ENCODE results near the gene ZNF155.
A peak's percentile ranks its signal among the peaks of the same experiment; 100 is the strongest.

The ZNF155 gene

DNA sequence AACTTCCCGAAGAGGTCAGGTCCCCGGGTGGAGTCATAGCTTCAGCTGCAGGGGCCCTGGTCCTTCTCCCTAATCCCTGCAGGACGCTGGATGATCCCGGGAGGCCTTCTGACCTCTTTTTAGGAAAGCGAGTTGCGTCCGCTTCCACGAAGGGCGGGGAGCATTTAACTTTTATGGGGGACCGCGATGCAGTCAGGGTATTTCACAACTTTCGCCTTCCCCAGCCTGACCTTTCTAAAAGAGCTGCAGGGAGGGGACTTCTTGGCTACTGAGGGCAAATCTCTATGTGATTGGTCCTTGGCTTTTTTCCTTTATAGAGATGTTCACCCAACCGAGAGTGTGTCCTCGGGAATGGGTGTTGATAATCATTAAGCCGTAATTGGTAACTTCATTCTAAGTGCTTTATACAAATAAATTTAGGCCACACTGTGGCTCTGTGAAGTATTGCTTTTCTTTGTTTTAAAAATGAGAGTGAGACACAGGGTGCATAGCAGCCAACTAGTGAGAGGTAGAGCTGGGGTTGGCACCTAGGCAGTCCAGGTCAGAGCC is 19.5 kb downstream of the ZNF155 start:
- no peak for DNase-seq (ENCODE audit: low read depth)

DNA sequence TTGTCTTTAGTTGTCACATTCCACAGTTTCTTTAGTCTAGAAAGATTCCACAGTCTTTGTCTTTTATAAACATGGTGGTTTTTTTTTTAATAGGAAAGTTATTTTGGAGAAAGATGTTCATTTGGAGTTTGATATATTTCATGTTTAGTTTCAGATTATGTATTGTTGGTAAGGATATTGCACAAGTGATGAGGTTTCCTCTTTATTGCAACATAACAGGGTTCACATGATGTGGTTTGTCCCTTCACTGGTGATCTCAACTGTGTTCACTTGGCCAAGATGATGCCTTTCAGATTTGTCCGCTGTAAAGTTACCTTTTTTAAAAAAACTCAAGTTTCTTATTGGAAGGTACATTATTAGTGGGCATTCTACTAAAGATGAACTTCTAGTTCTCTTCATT is 22.0 kb downstream of the ZNF155 start:
- peak; percentile 67 for DNase-seq (ENCODE audit: low read depth)

DNA sequence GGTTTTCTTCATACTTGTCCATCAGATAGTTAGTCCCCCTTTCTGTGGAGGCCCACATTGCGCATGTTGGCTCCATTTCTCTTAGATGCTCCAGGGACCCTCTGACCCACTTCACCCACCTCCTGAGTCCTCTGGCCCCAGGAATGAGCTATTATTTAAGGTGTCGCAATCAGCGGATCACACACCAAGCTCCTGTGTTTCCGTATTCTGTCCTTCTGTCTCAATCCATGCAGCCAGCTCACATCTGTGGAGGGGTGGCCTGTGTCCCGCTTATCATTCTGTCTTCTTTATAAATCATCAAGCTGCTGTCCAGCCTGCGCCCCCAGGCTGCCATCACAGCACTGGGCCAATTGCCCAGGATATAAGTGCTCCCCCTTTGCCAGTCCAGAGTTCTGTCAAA is 23.5 kb downstream of the ZNF155 start:
- no peak for DNase-seq (ENCODE audit: low read depth)

- DNase-seq (ENCODE audit: low read depth): no peak
Observed at GRCh38 chr19:44010468-44010867, 26.5 kb downstream of the ZNF155 start.

- DNase-seq (ENCODE audit: low read depth): no peak
Observed at GRCh38 chr19:44019498-44019897, 35.5 kb downstream of the ZNF155 start.

- DNase-seq (ENCODE audit: low read depth): no peak
Observed at GRCh38 chr19:44021221-44021620, 37.2 kb downstream of the ZNF155 start.

DNA sequence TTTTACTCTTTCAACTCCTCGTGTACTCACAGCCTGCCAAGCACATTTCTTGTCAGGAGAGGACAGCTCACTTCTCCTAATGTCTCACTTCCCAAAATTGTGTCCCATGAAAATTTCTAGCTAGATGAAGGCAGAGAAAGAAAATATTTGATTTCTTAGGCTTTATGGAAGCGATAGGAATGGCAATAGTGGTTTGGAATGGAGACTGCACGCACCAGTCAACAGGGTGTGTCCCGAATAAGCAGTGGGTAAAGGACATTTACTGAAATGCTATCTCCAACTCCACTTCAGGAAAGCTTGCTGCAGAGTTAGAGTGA is 40.9 kb downstream of the ZNF155 start:
- peak; percentile 1 for DNase-seq (ENCODE audit: low read depth)

DNA sequence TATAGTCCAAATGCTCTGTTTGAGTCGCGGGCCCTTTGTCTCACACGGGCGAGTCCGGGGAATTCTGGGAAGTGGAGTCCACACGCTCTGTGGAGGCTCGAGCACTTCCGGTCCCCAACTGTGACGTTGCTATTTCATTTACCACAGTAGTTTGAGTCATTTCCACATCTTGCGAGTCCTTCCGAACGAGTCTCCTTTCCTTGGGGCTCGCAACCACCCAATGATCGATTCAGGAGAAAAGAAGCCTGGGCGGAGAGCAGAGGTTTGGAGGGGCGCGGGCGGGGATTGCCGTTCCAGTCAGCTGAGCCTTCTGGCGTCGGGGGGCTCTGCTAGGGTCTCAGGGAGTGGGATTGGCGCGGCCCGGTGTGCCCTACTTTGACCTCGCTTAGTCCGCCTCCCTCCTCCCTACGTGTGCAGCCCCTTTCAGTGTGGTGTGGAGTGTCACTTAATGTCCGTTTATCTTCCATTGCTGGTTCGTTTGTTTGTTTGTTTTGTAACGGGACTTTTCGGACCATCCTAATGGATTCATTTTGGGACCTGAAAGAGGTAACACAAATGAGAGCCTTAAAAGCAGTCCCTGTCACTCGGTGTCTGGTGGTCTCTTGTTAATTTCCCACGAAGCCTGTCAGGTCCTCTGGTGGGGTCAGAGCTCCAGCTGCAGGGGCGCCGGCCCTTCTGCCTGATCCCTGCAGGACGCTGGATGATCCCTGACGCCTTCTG is 41.4 kb downstream of the ZNF155 start, which contains the start of gene ZNF222:
Gene ZNF222 (plus strand): TSS at position 163 of the 720 bp plus-strand sequence. CDS start 58 bp downstream, at position 221.
- peak; percentile 90 for DNase-seq (ENCODE audit: low read depth)

DNA sequence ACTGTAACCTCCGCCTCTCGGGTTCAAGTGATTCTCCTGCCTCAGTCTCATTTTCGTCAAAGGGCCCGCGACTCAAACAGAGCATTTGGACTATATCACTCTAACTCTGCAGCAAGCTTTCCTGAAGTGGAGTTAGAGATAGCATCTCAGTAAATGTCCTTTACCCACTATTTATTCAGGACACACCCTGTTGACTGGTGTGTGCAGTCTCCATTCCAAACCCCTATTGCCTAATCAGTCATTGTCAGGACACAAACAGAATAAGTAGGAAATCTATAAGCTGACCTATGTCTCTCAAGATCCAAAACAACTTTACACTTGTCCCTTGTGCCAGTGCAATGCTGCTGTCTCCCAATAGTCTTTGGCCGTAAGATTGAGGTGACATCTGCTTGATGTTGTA is 42.6 kb downstream of the ZNF155 start:
- no peak for DNase-seq (ENCODE audit: low read depth)

DNA sequence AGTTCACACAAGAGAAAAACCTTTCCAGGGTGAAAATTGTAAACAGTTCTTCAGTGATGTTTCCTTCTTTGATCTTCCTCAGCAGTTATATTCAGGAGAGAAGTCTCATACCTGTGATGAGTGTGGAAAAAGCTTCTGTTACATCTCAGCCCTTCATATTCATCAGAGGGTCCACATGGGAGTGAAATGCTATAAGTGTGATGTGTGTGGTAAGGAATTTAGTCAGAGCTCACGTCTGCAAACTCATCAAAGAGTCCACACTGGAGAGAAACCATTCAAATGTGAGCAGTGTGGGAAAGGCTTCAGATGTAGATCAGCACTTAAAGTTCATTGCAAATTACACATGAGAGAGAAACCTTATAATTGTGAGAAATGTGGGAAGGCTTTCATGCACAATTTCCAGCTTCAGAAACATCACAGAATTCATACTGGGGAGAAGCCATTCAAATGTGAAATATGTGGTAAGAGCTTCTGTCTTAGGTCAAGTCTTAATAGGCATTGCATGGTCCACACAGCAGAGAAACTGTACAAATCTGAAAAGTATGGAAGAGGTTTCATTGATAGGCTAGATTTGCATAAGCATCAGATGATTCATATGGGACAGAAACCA is 48.1 kb downstream of the ZNF155 start:
- DNase-seq (ENCODE audit: low read depth): peak; percentile 8

DNA sequence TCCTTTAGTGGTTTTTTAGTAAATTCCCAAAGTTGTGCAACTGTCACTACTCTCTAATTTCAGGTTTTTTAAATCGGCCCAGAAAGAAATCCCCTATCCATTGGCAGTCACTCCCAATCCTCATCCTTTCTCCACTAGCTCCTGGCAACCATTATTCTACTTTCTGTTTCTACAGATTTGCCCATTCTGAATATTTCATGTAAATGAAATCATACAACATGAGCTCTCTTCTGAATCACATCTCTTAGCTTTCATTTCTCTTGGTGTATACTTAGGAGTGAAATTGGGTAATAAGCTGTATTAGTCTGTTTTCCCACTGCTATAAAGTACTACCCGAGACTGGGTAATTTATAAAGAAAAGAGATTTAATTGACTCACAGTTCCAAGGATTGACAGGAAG is 58.2 kb downstream of the ZNF155 start:
- DNase-seq (ENCODE audit: low read depth): no peak

All from amniotic epithelial cell (primary cell).